HL-60 (cell line): Measurements from ENCODE around the gene LTBP3.
"Not testable (repeated sequence)": the region's sequence is repeated elsewhere in the genome, so short reads cannot be mapped to it uniquely, and the experiment has no call there.

Source experiments
- DNase-seq, 2 experiments: peaks; one replicate each; pipeline ENCODE4 v3.0.0-alpha.2; 2010 to 2020; ENCODE audit warnings: low read depth in 1 of 2, low spot score in 1 of 2
- H3K27ac ChIP-seq: fragments of 250-450 bp; sonication (Bioruptor Pico); replicated peaks from 2 replicates; pipeline ENCODE4 v1.5.1; 2020; ENCODE audit warnings: mild to moderate bottlenecking, moderate library complexity
- H3K27me3 ChIP-seq: fragments of 250-450 bp; sonication (Bioruptor Pico); 2 replicates; pipeline ENCODE4 v1.5.1; 2021; ENCODE audit warnings: mild to moderate bottlenecking, moderate library complexity; ENCODE audit not compliant: insufficient read depth, poor library complexity, severe bottlenecking
- H3K4me3 ChIP-seq: replicated peaks from 2 replicates; pipeline ENCODE4 v1.5.1; 2011; ENCODE audit warnings: mild to moderate bottlenecking, control low read depth, low read length; ENCODE audit not compliant: insufficient read depth
- CTCF ChIP-seq: IDR thresholded peaks from one replicate; pipeline ENCODE4 v1.5.1; 2011; ENCODE audit warnings: low read length, control low read depth, inconsistent platforms; ENCODE audit not compliant: insufficient read depth
- GABPA ChIP-seq: IDR thresholded peaks from 2 replicates; pipeline ENCODE4 v1.6.1; 2012; ENCODE audit warnings: low read depth
- POLR2AphosphoS5 ChIP-seq: IDR thresholded peaks from 2 replicates; pipeline ENCODE4 v1.6.1; 2012; ENCODE audit warnings: low read depth
- REST ChIP-seq: IDR thresholded peaks from 2 replicates; pipeline ENCODE4 v1.6.1; 2012; ENCODE audit warnings: low read depth; ENCODE audit not compliant: insufficient replicate concordance
- SPI1 ChIP-seq: IDR thresholded peaks from 2 replicates; pipeline ENCODE4 v1.6.1; 2012; ENCODE audit warnings: low read depth, mild to moderate bottlenecking, borderline replicate concordance

LTBP3 gene

GRCh38 chr11:65569164-65569972 lies 11.2 kb upstream of the LTBP3 start:
- DNase-seq, result no peak
- peak overlapping the region; percentile 72 for H3K27ac ChIP-seq
- peak; percentile 39 for TF ChIP-seq REST
- peak; percentile 39; the same call in 1 of the 2 replicates for TF ChIP-seq POLR2AphosphoS5
- TF ChIP-seq CTCF, result no peak

GRCh38 chr11:65565624-65566453 lies 7.7 kb upstream of the LTBP3 start:
- Histone ChIP-seq H3K27ac (no peak overlapping the region), H3K27me3 (no peaks in the 10 kb centered on the region), H3K4me3 (no peak overlapping the region)
- peak; percentile 64; the same call in 1 of the 2 replicates for TF ChIP-seq SPI1
- no peak for TF ChIP-seq REST
- no peak for TF ChIP-seq GABPA
- no peak for TF ChIP-seq CTCF
- TF ChIP-seq POLR2AphosphoS5, result no peak
- DNase-seq, result no peak

More at GRCh38 chr11:65569164-65569972, 11.2 kb upstream of the LTBP3 start:
- Histone ChIP-seq H3K4me3 (peak overlapping the region; percentile 100), H3K27me3 (no peaks in the 10 kb centered on the region)

- not testable (repeated sequence) for H3K4me3 ChIP-seq, DNase-seq, H3K27ac ChIP-seq, H3K27me3 ChIP-seq
Observed at GRCh38 chr11:65564879-65565559, 6.9 kb upstream of the LTBP3 start.

- Histone ChIP-seq H3K27ac (no peak overlapping the region), H3K4me3 (no peak overlapping the region), H3K27me3 (no peaks in the 10 kb centered on the region)
- TF ChIP-seq POLR2AphosphoS5, result no peak
- TF ChIP-seq CTCF, result no peak
- no peak for TF ChIP-seq REST
- TF ChIP-seq SPI1, result no peak
- DNase-seq, result no peak
Observed at GRCh38 chr11:65563601-65564000, 5.4 kb upstream of the LTBP3 start.
